CD4-positive, CD25-positive, alpha-beta regulatory T cell (primary cell): ENCODE data around the gene GMDS. TPM values are rescaled to one million over a fixed set of nuclear protein-coding genes. Genes with fewer than 3 reads are reported as not detected.

Experiments
- ATAC-seq, 2 donors: fragments of 150-1000 bp; cut with Tn5 transposase; one replicate each; pipeline ENCODE4 v1.10.0; 2021; ENCODE audit warnings: low read depth in 2 of 2, moderate number of reproducible peaks in 2 of 2, moderate library complexity in 1 of 2
- DNase-seq, 3 donors: peaks; one replicate each; pipeline versions ENCODE4 v3.0.0 to v3.0.0-alpha.2; 2012 to 2022; ENCODE audit warnings: mixed read lengths in 1 of 3
- H3K27ac ChIP-seq: one replicate; pipeline ENCODE4 v1.7.0; 2013; ENCODE audit warnings: mild to moderate bottlenecking, low read length; ENCODE audit not compliant: insufficient read depth, poor library complexity, severe bottlenecking
- H3K27me3 ChIP-seq: one replicate; pipeline ENCODE4 v1.7.0; 2013; ENCODE audit warnings: low read length; ENCODE audit not compliant: control insufficient read depth, insufficient read depth
- H3K36me3 ChIP-seq: one replicate; pipeline ENCODE4 v1.7.0; 2013; ENCODE audit warnings: mild to moderate bottlenecking, low read length, moderate library complexity; ENCODE audit not compliant: control insufficient read depth, insufficient read depth
- H3K4me1 ChIP-seq: 2 replicates; pipeline ENCODE4 v1.7.0; 2013; ENCODE audit warnings: mild to moderate bottlenecking, low read length; ENCODE audit not compliant: insufficient read depth, control insufficient read depth, poor library complexity, severe bottlenecking
- H3K4me3 ChIP-seq: one replicate; pipeline ENCODE4 v1.7.0; 2013; ENCODE audit warnings: low read depth, mild to moderate bottlenecking, low read length, moderate library complexity
- H3K9me3 ChIP-seq, 2 experiments: 1 replicate in 1 of 2; 2 replicates in 1 of 2; pipeline ENCODE4 v1.7.0; 2013; ENCODE audit warnings: low read length in 2 of 2, mild to moderate bottlenecking in 1 of 2, moderate library complexity in 1 of 2; ENCODE audit not compliant: control insufficient read depth in 2 of 2
- H3K27ac Mint-ChIP-seq, 3 donors: one replicate each; pipeline ENCODE4 v1.8.0; 2020 to 2022; ENCODE audit warnings: mild to moderate bottlenecking in 3 of 3, mixed read lengths in 3 of 3, moderate library complexity in 2 of 3
- H3K27me3 Mint-ChIP-seq: one replicate; pipeline ENCODE4 v1.8.0; 2022; ENCODE audit warnings: mild to moderate bottlenecking, mixed read lengths
- H3K36me3 Mint-ChIP-seq: one replicate; pipeline ENCODE4 v1.8.0; 2020; ENCODE audit warnings: mixed read lengths
- H3K4me1 Mint-ChIP-seq, 4 donors: one replicate each; pipeline ENCODE4 v1.8.0; 2020 to 2022; ENCODE audit warnings: mixed read lengths in 4 of 4, mild to moderate bottlenecking in 1 of 4
- H3K4me3 Mint-ChIP-seq, 4 donors: one replicate each; pipeline ENCODE4 v1.8.0; 2020 to 2022; ENCODE audit warnings: mild to moderate bottlenecking in 4 of 4, mixed read lengths in 4 of 4, moderate library complexity in 3 of 4
- H3K9me3 Mint-ChIP-seq, 7 donors: one replicate each; pipeline ENCODE4 v1.8.0; 2020 to 2022; ENCODE audit warnings: mixed read lengths in 7 of 7, mild to moderate bottlenecking in 3 of 7, moderate library complexity in 2 of 7
- polyA plus RNA-seq, 4 donors: library from polyadenylated mRNA; unstranded; fragments of 300-500 nt; fragmentation: Illumina TruSeq; gene quantifications; one replicate each; pipeline ENCODE4 v1.2.3, GENCODE V29; 2021
- total RNA-seq: library from RNA; stranded (reverse); gene quantifications from one replicate; pipeline ENCODE4 v1.2.3, GENCODE V29; 2022

GMDS gene
- total and polyA plus RNA-seq, 5 donors from 2014 or later = 17.5 to 23.9 (median 20.2) TPM

GRCh38 chr6:1598886-1599285 is 646.5 kb downstream of the GMDS start:
- no peaks in the 10 kb centered on the region for H3K36me3 Mint-ChIP-seq
- peaks cover 6% of the 10 kb centered on the region for H3K4me1 ChIP-seq
- H3K27ac Mint-ChIP-seq = no peak overlapping the region
- H3K36me3 ChIP-seq = no peaks in the 10 kb centered on the region
- H3K27me3 ChIP-seq = peaks cover 39% of the 10 kb centered on the region
- H3K9me3 Mint-ChIP-seq = no peaks in the 10 kb centered on the region
- no peak for ATAC-seq
- no peaks in the 10 kb centered on the region for H3K9me3 ChIP-seq
- peaks cover 0 to 13% (median 5%) of the 10 kb centered on the region in 4 donors for H3K4me1 Mint-ChIP-seq
- H3K4me3 ChIP-seq = no peak overlapping the region
- peaks cover 89% of the 10 kb centered on the region for H3K27me3 Mint-ChIP-seq
- no peak overlapping the region for H3K27ac ChIP-seq
- no peak overlapping the region for H3K4me3 Mint-ChIP-seq
- no peak for DNase-seq

GRCh38 chr6:1598433-1598832 is 647.0 kb downstream of the GMDS start:
- Mint-ChIP-seq H3K4me3 (no peak overlapping the region), H3K36me3 (no peaks in the 10 kb centered on the region), H3K9me3 (no peaks in the 10 kb centered on the region), H3K4me1 (peaks cover 0 to 13% (median 5%) of the 10 kb centered on the region in 4 donors), H3K27me3 (peaks cover 84% of the 10 kb centered on the region), H3K27ac (no peak overlapping the region)
- no peak overlapping the region for H3K27ac ChIP-seq
- H3K4me3 ChIP-seq = no peak overlapping the region
- H3K27me3 ChIP-seq = peaks cover 34% of the 10 kb centered on the region
- H3K4me1 ChIP-seq = peaks cover 6% of the 10 kb centered on the region
- DNase-seq = no peak
- H3K9me3 ChIP-seq = no peaks in the 10 kb centered on the region
- no peak for ATAC-seq
- H3K36me3 ChIP-seq = no peaks in the 10 kb centered on the region

- no peak overlapping the region for H3K4me3 ChIP-seq
- no peak overlapping the region for H3K27ac Mint-ChIP-seq
- H3K27ac ChIP-seq = no peak overlapping the region
- no peak for ATAC-seq
- DNase-seq = no peak
- peaks cover 6% of the 10 kb centered on the region for H3K4me1 ChIP-seq
- no peaks in the 10 kb centered on the region for H3K36me3 ChIP-seq
- H3K9me3 Mint-ChIP-seq = no peaks in the 10 kb centered on the region
- H3K27me3 ChIP-seq = peaks cover 30% of the 10 kb centered on the region
- no peaks in the 10 kb centered on the region for H3K36me3 Mint-ChIP-seq
- H3K4me1 Mint-ChIP-seq = peaks cover 0 to 13% (median 5%) of the 10 kb centered on the region in 4 donors
- peaks cover 82% of the 10 kb centered on the region for H3K27me3 Mint-ChIP-seq
- H3K4me3 Mint-ChIP-seq = no peak overlapping the region
- H3K9me3 ChIP-seq = no peaks in the 10 kb centered on the region
These were observed 647.5 kb downstream of the GMDS start for GRCh38 chr6:1597924-1598323.

- Histone ChIP-seq H3K27me3 (peaks cover 27% of the 10 kb centered on the region), H3K4me1 (peaks cover 6% of the 10 kb centered on the region), H3K27ac (no peak overlapping the region), H3K4me3 (no peak overlapping the region), H3K9me3 (no peaks in the 10 kb centered on the region), H3K36me3 (no peaks in the 10 kb centered on the region)
- Mint-ChIP-seq H3K27ac (no peak overlapping the region), H3K4me3 (no peak overlapping the region), H3K9me3 (no peaks in the 10 kb centered on the region), H3K36me3 (no peaks in the 10 kb centered on the region), H3K27me3 (peaks cover 77% of the 10 kb centered on the region), H3K4me1 (peaks cover 0 to 7% (median 5%) of the 10 kb centered on the region in 4 donors)
- DNase-seq (no peak), ATAC-seq (no peak)
These were observed 648.2 kb downstream of the GMDS start for GRCh38 chr6:1597121-1597744.

GRCh38 chr6:1596088-1596852 is 649.1 kb downstream of the GMDS start:
- no peaks in the 10 kb centered on the region for H3K36me3 ChIP-seq
- no peaks in the 10 kb centered on the region for H3K9me3 ChIP-seq
- Mint-ChIP-seq H3K27ac (no peak overlapping the region), H3K9me3 (no peaks in the 10 kb centered on the region), H3K36me3 (no peaks in the 10 kb centered on the region), H3K27me3 (peaks cover 69% of the 10 kb centered on the region), H3K4me1 (peaks cover 0 to 7% (median 5%) of the 10 kb centered on the region in 4 donors), H3K4me3 (peak overlapping the region in 2 of 4 donors; percentile 22 to 48)
- no peak overlapping the region for H3K27ac ChIP-seq
- peaks cover 6% of the 10 kb centered on the region for H3K4me1 ChIP-seq
- H3K27me3 ChIP-seq = peaks cover 27% of the 10 kb centered on the region
- DNase-seq (peak; percentile 48 to 65 (median 58)), ATAC-seq (peak; percentile 82 to 85)
- H3K4me3 ChIP-seq = no peak overlapping the region

- Histone ChIP-seq H3K9me3 (no peaks in the 10 kb centered on the region), H3K4me1 (peaks cover 6% of the 10 kb centered on the region), H3K4me3 (no peak overlapping the region), H3K36me3 (no peaks in the 10 kb centered on the region), H3K27ac (no peak overlapping the region), H3K27me3 (peaks cover 25% of the 10 kb centered on the region)
- DNase-seq (no peak), ATAC-seq (no peak)
- peaks cover 0 to 7% (median 5%) of the 10 kb centered on the region in 4 donors for H3K4me1 Mint-ChIP-seq
- H3K4me3 Mint-ChIP-seq = no peak overlapping the region
- H3K36me3 Mint-ChIP-seq = no peaks in the 10 kb centered on the region
- H3K27ac Mint-ChIP-seq = no peak overlapping the region
- peaks cover 61% of the 10 kb centered on the region for H3K27me3 Mint-ChIP-seq
- H3K9me3 Mint-ChIP-seq = no peaks in the 10 kb centered on the region
These were observed 649.9 kb downstream of the GMDS start for GRCh38 chr6:1595271-1596087.

- H3K27ac ChIP-seq = no peak overlapping the region
- DNase-seq = no peak
- H3K4me1 ChIP-seq = peaks cover 6% of the 10 kb centered on the region
- Mint-ChIP-seq H3K27ac (no peak overlapping the region), H3K4me3 (no peak overlapping the region), H3K36me3 (no peaks in the 10 kb centered on the region), H3K9me3 (no peaks in the 10 kb centered on the region), H3K27me3 (peaks cover 57% of the 10 kb centered on the region), H3K4me1 (peaks cover 0 to 7% (median 5%) of the 10 kb centered on the region in 4 donors)
- H3K36me3 ChIP-seq = no peaks in the 10 kb centered on the region
- no peaks in the 10 kb centered on the region for H3K9me3 ChIP-seq
- H3K4me3 ChIP-seq = no peak overlapping the region
- ATAC-seq = no peak
- peaks cover 18% of the 10 kb centered on the region for H3K27me3 ChIP-seq
These were observed 650.8 kb downstream of the GMDS start for GRCh38 chr6:1594445-1595200.
